SK-N-SH treated with all-trans-retinoic acid at 6 μM for 48 hours (cell line): Measurements from ENCODE around the gene TFCP2L1.

Experiments
- ARNTL ChIP-seq: fragments of 450-650 bp; formaldehyde crosslinking; IDR thresholded peaks from 2 replicates; pipeline ENCODE4 v1.5.0; 2020; ENCODE audit warnings: low read depth, mild to moderate bottlenecking, moderate library complexity, borderline replicate concordance
- CREB5 ChIP-seq: fragments of 250-450 bp; sonication (Bioruptor Pico); IDR thresholded peaks from 2 replicates; pipeline ENCODE4 v1.5.1; 2020; ENCODE audit warnings: low read depth, mild to moderate bottlenecking, moderate library complexity
- CSDC2 ChIP-seq: fragments of 250-450 bp; sonication (Bioruptor Pico); IDR thresholded peaks from 2 replicates; pipeline ENCODE4 v1.5.0; 2020; ENCODE audit warnings: mild to moderate bottlenecking, moderate library complexity
- RARB ChIP-seq: fragments of 250-450 bp; sonication (Bioruptor Pico); IDR thresholded peaks from 2 replicates; pipeline ENCODE4 v1.8.0; 2021; ENCODE audit warnings: mild to moderate bottlenecking, moderate library complexity
- TCF4 ChIP-seq: fragments of 250-450 bp; sonication (Bioruptor Pico); IDR thresholded peaks from 2 replicates; pipeline ENCODE4 v1.8.0; 2021; ENCODE audit warnings: mild to moderate bottlenecking, moderate library complexity, borderline replicate concordance
- ZC3H10 ChIP-seq: fragments of 250-450 bp; sonication (Bioruptor Pico); IDR thresholded peaks from 2 replicates; pipeline ENCODE4 v1.5.1; 2021; ENCODE audit warnings: mild to moderate bottlenecking, moderate library complexity
- ZFP3 ChIP-seq: fragments of 250-450 bp; sonication (Bioruptor Pico); IDR thresholded peaks from 2 replicates; pipeline ENCODE4 v1.5.0; 2020; ENCODE audit warnings: mild to moderate bottlenecking, moderate library complexity
- ZNF565 ChIP-seq: fragments of 450-650 bp; formaldehyde crosslinking; conservative IDR thresholded peaks from 2 replicates; pipeline ENCODE4 v1.5.0; 2020; ENCODE audit warnings: low read depth, mild to moderate bottlenecking, moderate library complexity

DNA sequence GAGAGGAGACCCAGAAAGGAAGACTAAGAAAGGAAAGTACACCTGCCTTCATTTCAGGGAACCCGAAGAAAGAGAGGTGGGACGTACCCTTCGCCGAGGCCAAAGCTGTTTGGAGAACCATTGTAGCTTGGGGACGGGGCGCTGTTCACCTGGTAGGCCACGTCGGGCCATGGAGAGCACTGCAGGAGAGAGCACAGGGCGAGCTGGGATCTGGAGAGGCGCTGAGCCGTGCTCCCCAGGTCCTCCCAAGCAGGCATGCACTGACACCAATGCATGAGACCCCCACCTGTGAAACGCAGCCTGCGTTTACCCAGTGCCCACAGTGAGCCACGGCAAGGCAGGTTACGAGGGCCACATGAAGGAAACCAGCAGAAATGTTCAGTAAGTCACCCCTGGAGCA is 45.5 kb downstream of the TFCP2L1 start:
- TF ChIP-seq ZFP3 (CRISPR knock-in tag) (no peak), CSDC2 (CRISPR knock-in tag) (no peak), CREB5 (no peak), ZC3H10 (CRISPR knock-in tag) (no peak), ARNTL (CRISPR knock-in tag) (no peak), ZNF565 (CRISPR knock-in tag) (no peak), RARB (CRISPR knock-in tag) (no peak), TCF4 (no peak)
